ENCODE results near the gene PACRG.

GRCh38 chr6:162964488-162965140 is 236.8 kb downstream of the PACRG start:
- TF ChIP-seq POLR2A (IDR thresholded peaks at IDR 0.05; ENCODE audit: extremely low read depth, insufficient read length) (no peak), CTCF (IDR thresholded peaks at IDR 0.05; ENCODE audit: low read depth, low read length) (no peak)

All from NB4 (cell line).